GM12878 (cell line): ENCODE data around the gene OPCML. TPM values are rescaled to one million over a fixed set of nuclear protein-coding genes. Genes with fewer than 3 reads are reported as not detected.

ENCODE experiments used
- ATAC-seq: fragments of 200-7000 bp; cut with Tn5 transposase; 3 replicates; pipeline ENCODE4 v1.9.1; 2020; ENCODE audit warnings: mild to moderate bottlenecking, moderate library complexity
- BruUV-seq: library from RNA; stranded (reverse); fragments of 400-500 nt; replicated peaks from 2 replicates; lab custom pipeline; 2021; lab: Mats Ljungman, UMichigan
- CTCF ChIA-PET: fragments of 300-600 bp; sonication (Branson Sonifier 250); formaldehyde crosslinking; extraction: SDS; loops from one replicate; lab custom pipeline; 2021; ENCODE audit warnings: inconsistent platforms; lab: Yijun Ruan, JAX
- POLR2A ChIA-PET: fragments of 350-600 bp; formaldehyde crosslinking; extraction: SDS; loops from one replicate; lab custom pipeline; 2021; ENCODE audit warnings: inconsistent platforms; lab: Charles Lee
- RAD21 ChIA-PET: fragments of 300-600 bp; sonication (Branson Sonifier 250); formaldehyde crosslinking; loops from one replicate; lab custom pipeline; 2023; ENCODE audit warnings: antibody characterized with exemption; ENCODE audit not compliant: unreplicated experiment; lab: Charles Lee
- SMC1A ChIA-PET: fragments of 300-600 bp; sonication (Branson Sonifier 250); formaldehyde crosslinking; loops from one replicate; lab custom pipeline; 2023; ENCODE audit not compliant: unreplicated experiment, uncharacterized antibody; lab: Charles Lee
- DNase-seq: peaks from one replicate; pipeline ENCODE4 v3.0.0-alpha.2; 2011; ENCODE audit warnings: low read depth, low spot score
- FAIRE-seq: peaks from 3 replicates; lab custom pipeline; 2011; peaks lifted over from hg19 to GRCh38; lab: Jason Lieb, UNC
- H2AFZ ChIP-seq: 2 replicates; pipeline ENCODE4 v1.6.0; 2011; ENCODE audit warnings: low read depth, low read length, control low read depth; ENCODE audit not compliant: control insufficient read depth
- H3K27ac ChIP-seq: 2 replicates; pipeline ENCODE4 v1.5.1; 2011; ENCODE audit warnings: control low read depth; ENCODE audit not compliant: control insufficient read depth, insufficient read depth
- H3K27me3 ChIP-seq, 2 experiments: replicated peaks in 1 of 2; 2 replicates each; pipeline versions ENCODE4 v1.6.0 to v1.6.1; 2011; ENCODE audit warnings: low read length in 1 of 2; ENCODE audit not compliant: control insufficient read depth in 2 of 2, insufficient read depth in 2 of 2
- H3K36me3 ChIP-seq, 2 experiments: 2 replicates each; pipeline ENCODE4 v1.5.1; 2011; ENCODE audit warnings: low read length in 1 of 2; ENCODE audit not compliant: control insufficient read depth in 2 of 2, insufficient read depth in 2 of 2
- H3K4me1 ChIP-seq: 2 replicates; pipeline ENCODE4 v1.6.1; 2011; ENCODE audit warnings: mild to moderate bottlenecking, low read length, moderate library complexity, mixed read lengths; ENCODE audit not compliant: control insufficient read depth, insufficient read depth
- H3K4me2 ChIP-seq: 2 replicates; pipeline ENCODE4 v1.6.0; 2011; ENCODE audit warnings: control low read depth; ENCODE audit not compliant: control insufficient read depth, insufficient read depth
- H3K4me3 ChIP-seq: fragments of 200-600 bp; sonication (generic); 2 replicates; pipeline ENCODE4 v1.5.1; 2016
- H3K79me2 ChIP-seq: 2 replicates; pipeline ENCODE4 v1.6.0; 2011; ENCODE audit warnings: low read length; ENCODE audit not compliant: control insufficient read depth, insufficient read depth
- H3K9ac ChIP-seq: 2 replicates; pipeline ENCODE4 v1.8.0; 2011; ENCODE audit warnings: low read length, control low read depth, mixed read lengths; ENCODE audit not compliant: control insufficient read depth, insufficient read depth
- H3K9me3 ChIP-seq: replicated peaks from 3 replicates; pipeline ENCODE4 v1.5.1; 2011; ENCODE audit warnings: mild to moderate bottlenecking, low read length; ENCODE audit not compliant: control insufficient read depth, insufficient read depth
- H4K20me1 ChIP-seq: 2 replicates; pipeline ENCODE4 v1.6.0; 2011; ENCODE audit not compliant: control insufficient read depth, insufficient read depth
- BCL11A ChIP-seq: IDR thresholded peaks from 2 replicates; pipeline ENCODE4 v1.6.1; 2011; ENCODE audit warnings: low read depth, low read length
- BHLHE40 ChIP-seq, 2 experiments: fragments of 450-650 bp in 1 of 2; IDR thresholded peaks; 2 replicates each; pipeline ENCODE4 v1.6.1; 2011 to 2017; ENCODE audit warnings: low read depth in 2 of 2, borderline replicate concordance in 1 of 2, improper control_type of control experiment in 1 of 2, low read length in 1 of 2, mild to moderate bottlenecking in 1 of 2
- BRCA1 ChIP-seq: IDR thresholded peaks from 2 replicates; pipeline ENCODE4 v1.6.1; 2011; ENCODE audit warnings: low read depth, low read length, improper control_type of control experiment
- EGR1 ChIP-seq, 2 experiments: IDR thresholded peaks; 1 replicate in 1 of 2; 2 replicates in 1 of 2; pipeline ENCODE4 v1.6.1; 2011 to 2012; ENCODE audit warnings: low read depth in 2 of 2, low read length in 2 of 2, borderline replicate concordance in 1 of 2, mild to moderate bottlenecking in 1 of 2, moderate library complexity in 1 of 2
- FOXM1 ChIP-seq: IDR thresholded peaks from 2 replicates; pipeline ENCODE4 v1.6.1; 2012; ENCODE audit warnings: low read depth, mild to moderate bottlenecking, inconsistent platforms, low read length, moderate library complexity
- HDGF ChIP-seq: fragments of 450-650 bp; IDR thresholded peaks from 2 replicates; pipeline ENCODE4 v1.6.1; 2016; ENCODE audit warnings: antibody characterized with exemption
- IKZF1 ChIP-seq: fragments of 450-650 bp; conservative IDR thresholded peaks from 2 replicates; pipeline ENCODE4 v1.6.1; 2017; ENCODE audit warnings: antibody characterized with exemption, mild to moderate bottlenecking
- IKZF2 ChIP-seq, 2 experiments: fragments of 450-650 bp; IDR thresholded peaks; 2 replicates each; pipeline ENCODE4 v1.6.1; 2017; ENCODE audit warnings: mild to moderate bottlenecking in 2 of 2, moderate library complexity in 2 of 2
- PAX5 ChIP-seq: IDR thresholded peaks from 2 replicates; pipeline ENCODE4 v1.6.1; 2011; ENCODE audit warnings: low read depth, low read length, borderline replicate concordance
- RUNX3 ChIP-seq: IDR thresholded peaks from 2 replicates; pipeline ENCODE4 v1.6.1; 2012; ENCODE audit warnings: low read length, inconsistent platforms
- SPI1 ChIP-seq: IDR thresholded peaks from 2 replicates; pipeline ENCODE4 v1.6.1; 2011; ENCODE audit warnings: low read depth, mild to moderate bottlenecking, low read length, moderate library complexity, borderline replicate concordance; ENCODE audit not compliant: insufficient read depth
- TCF7 ChIP-seq: IDR thresholded peaks from 2 replicates; pipeline ENCODE4 v1.6.1; 2014; ENCODE audit warnings: antibody characterized with exemption, borderline replicate concordance
- ZNF217 ChIP-seq: fragments of 450-650 bp; IDR thresholded peaks from 2 replicates; pipeline ENCODE4 v1.6.1; 2017; ENCODE audit warnings: antibody characterized with exemption, mild to moderate bottlenecking
- ZZZ3 ChIP-seq: IDR thresholded peaks from 2 replicates; pipeline ENCODE4 v1.6.1; 2011; ENCODE audit warnings: low read depth; ENCODE audit not compliant: control insufficient read depth, insufficient read length
- WGBS: methylation state at CpG from one replicate; pipeline ENCODE4 v1.1.6; 2016; ENCODE audit warnings: low lambda C conversion rate; ENCODE audit not compliant: insufficient replicate concordance, insufficient coverage; ENCODE audit errors: missing lambda C conversion rate; 5-methylcytosine and 5-hydroxymethylcytosine counted together
- in situ Hi-C: fragments of 300-500 bp; cut with MboI; formaldehyde crosslinking; loops from 9 replicates; pipeline ENCODE4 v1.14.3; 2018; ENCODE audit warnings: mixed read lengths
- intact Hi-C: fragments of 100-400 bp; cut with micrococcal nuclease; formaldehyde crosslinking; loops from one replicate; pipeline ENCODE4 v1.14.2; 2022; ENCODE audit not compliant: unreplicated experiment
- polyA plus RNA-seq, 11 experiments: library from polyadenylated mRNA; depleted of rRNA in 4 of 11; unstranded in 6 of 11; stranded (reverse) in 5 of 11; fragments of >200 nt; fragmentation: Nextera tagmentation in 4 of 11; fragmentation: Illumina TruSeq in 1 of 11; extraction: Ambion mirVana in 4 of 11; extraction: Trizol in 1 of 11; gene quantifications; 1 replicate in 1 of 11; 2 replicates in 10 of 11; pipeline versions ENCODE4 v1.2.1 to v1.2.3, GENCODE V29; 2011 to 2016; ENCODE audit warnings: inconsistent platforms in 2 of 11, missing spikeins in 2 of 11, low read depth in 1 of 11
- total RNA-seq, 4 experiments: library from RNA; depleted of rRNA in 3 of 4; stranded (reverse); fragments of >200 nt in 3 of 4; fragmentation: Illumina TruSeq in 1 of 4; extraction: Trizol in 1 of 4; gene quantifications; 2 replicates each; pipeline versions ENCODE4 v1.2.1 to v1.2.3, GENCODE V29; 2013 to 2021
- TF ChIP-seq, protein P1 (sequence below): fragments of 450-650 bp; formaldehyde crosslinking; IDR thresholded peaks from 2 replicates; pipeline ENCODE4 v1.5.0; 2022; ENCODE audit warnings: mild to moderate bottlenecking, missing genetic modification characterization
- TF ChIP-seq, protein P2 (sequence below): IDR thresholded peaks from 2 replicates; pipeline ENCODE4 v1.6.1; 2011; ENCODE audit warnings: low read depth, mild to moderate bottlenecking, low read length, moderate library complexity, borderline replicate concordance; ENCODE audit errors: extremely low read depth
- TF ChIP-seq, protein P3 (sequence below): fragments of 450-650 bp; IDR thresholded peaks from 2 replicates; pipeline ENCODE4 v1.6.1; 2014; ENCODE audit warnings: mild to moderate bottlenecking

Gene OPCML
- total and polyA plus RNA-seq, 10 of the 15 experiments (the other 5 are each of a cell fraction or from before 2014, with no cell fraction given): 0.84 TPM; not detected in 9

DNA sequence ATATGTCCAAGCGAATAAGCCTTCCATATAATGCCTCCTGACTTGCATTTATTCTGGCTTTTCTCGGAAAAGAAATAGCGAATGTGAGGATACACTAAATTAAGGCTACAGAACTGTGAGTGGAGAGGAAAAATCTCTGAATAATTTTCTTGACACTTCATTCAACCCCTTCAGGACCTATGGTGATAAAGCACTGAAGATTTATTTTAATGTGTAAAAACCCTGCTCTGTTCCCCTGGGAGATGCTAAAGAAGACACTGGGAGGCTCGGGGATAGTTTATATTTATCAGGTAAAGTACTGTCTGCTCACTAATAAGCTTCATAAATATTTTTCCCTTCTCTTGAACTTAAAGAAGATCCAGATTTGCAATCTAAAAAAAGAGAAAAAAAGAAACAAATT lies 895.8 kb downstream of the OPCML start:
- no peak for TF ChIP-seq IKZF2 (IDR thresholded peaks at IDR 0.05)
- no peak for TF ChIP-seq IKZF1
- no peak for TF ChIP-seq ZNF217
- no peak for TF ChIP-seq SPI1
- TF ChIP-seq TCF7: no peak
- no peak for TF ChIP-seq HDGF
- TF ChIP-seq, protein P1, sequence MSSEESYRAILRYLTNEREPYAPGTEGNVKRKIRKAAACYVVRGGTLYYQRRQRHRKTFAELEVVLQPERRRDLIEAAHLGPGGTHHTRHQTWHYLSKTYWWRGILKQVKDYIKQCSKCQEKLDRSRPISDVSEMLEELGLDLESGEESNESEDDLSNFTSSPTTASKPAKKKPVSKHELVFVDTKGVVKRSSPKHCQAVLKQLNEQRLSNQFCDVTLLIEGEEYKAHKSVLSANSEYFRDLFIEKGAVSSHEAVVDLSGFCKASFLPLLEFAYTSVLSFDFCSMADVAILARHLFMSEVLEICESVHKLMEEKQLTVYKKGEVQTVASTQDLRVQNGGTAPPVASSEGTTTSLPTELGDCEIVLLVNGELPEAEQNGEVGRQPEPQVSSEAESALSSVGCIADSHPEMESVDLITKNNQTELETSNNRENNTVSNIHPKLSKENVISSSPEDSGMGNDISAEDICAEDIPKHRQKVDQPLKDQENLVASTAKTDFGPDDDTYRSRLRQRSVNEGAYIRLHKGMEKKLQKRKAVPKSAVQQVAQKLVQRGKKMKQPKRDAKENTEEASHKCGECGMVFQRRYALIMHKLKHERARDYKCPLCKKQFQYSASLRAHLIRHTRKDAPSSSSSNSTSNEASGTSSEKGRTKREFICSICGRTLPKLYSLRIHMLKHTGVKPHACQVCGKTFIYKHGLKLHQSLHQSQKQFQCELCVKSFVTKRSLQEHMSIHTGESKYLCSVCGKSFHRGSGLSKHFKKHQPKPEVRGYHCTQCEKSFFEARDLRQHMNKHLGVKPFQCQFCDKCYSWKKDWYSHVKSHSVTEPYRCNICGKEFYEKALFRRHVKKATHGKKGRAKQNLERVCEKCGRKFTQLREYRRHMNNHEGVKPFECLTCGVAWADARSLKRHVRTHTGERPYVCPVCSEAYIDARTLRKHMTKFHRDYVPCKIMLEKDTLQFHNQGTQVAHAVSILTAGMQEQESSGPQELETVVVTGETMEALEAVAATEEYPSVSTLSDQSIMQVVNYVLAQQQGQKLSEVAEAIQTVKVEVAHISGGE (CRISPR knock-in tag): no peak
- no peak for TF ChIP-seq BHLHE40 (IDR thresholded peaks at IDR 0.05; ENCODE audit: borderline replicate concordance in 1 of 2, low read depth in 2 of 2, low read length in 1 of 2)
- TF ChIP-seq ZZZ3: no peak
- TF ChIP-seq, protein P2, sequence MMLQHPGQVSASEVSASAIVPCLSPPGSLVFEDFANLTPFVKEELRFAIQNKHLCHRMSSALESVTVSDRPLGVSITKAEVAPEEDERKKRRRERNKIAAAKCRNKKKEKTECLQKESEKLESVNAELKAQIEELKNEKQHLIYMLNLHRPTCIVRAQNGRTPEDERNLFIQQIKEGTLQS: no peak
- TF ChIP-seq PAX5: no peak
- TF ChIP-seq BRCA1: no peak
- TF ChIP-seq RUNX3: no peak
- TF ChIP-seq, protein P3, sequence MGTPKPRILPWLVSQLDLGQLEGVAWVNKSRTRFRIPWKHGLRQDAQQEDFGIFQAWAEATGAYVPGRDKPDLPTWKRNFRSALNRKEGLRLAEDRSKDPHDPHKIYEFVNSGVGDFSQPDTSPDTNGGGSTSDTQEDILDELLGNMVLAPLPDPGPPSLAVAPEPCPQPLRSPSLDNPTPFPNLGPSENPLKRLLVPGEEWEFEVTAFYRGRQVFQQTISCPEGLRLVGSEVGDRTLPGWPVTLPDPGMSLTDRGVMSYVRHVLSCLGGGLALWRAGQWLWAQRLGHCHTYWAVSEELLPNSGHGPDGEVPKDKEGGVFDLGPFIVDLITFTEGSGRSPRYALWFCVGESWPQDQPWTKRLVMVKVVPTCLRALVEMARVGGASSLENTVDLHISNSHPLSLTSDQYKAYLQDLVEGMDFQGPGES: no peak
- no peak for TF ChIP-seq FOXM1
- TF ChIP-seq EGR1 (IDR thresholded peaks at IDR 0.05; ENCODE audit: borderline replicate concordance in 1 of 2, low read depth in 2 of 2, low read length in 2 of 2): no peak
- TF ChIP-seq BCL11A: no peak
- Histone ChIP-seq H3K4me1 (no peaks in the 10 kb centered on the region), H3K9ac (no peak overlapping the region), H3K9me3 (no peaks in the 10 kb centered on the region), H2AFZ (no peak overlapping the region), H4K20me1 (no peaks in the 10 kb centered on the region), H3K36me3 (no peaks in the 10 kb centered on the region), H3K4me3 (no peak overlapping the region), H3K27ac (no peak overlapping the region), H3K27me3 (no peaks in the 10 kb centered on the region; a peak in 2 of 4 replicates), H3K79me2 (no peaks in the 10 kb centered on the region), H3K4me2 (no peak overlapping the region)
- in situ Hi-C loops: no loop called here
- FAIRE-seq: no peak
- ChIA-PET POLR2A (no interaction called here), RAD21 (no interaction called here), CTCF (interaction anchor here (0.6 kb wide), 1 partner anchor 338 kb away, joined by 4 read pairs; no protein-coding TSS in a partner anchor), SMC1A (interaction anchor here (0.7 kb wide), 1 partner anchor 494 kb away, joined by 3 read pairs; no protein-coding TSS in a partner anchor)
- WGBS: 31% methylated on average over 4 of the region's 4 CpGs
- no peak for DNase-seq
- intact Hi-C loops: no loop called here
- ATAC-seq: no peak
- BruUV-seq: no TSS peak
